Hepatocyte (in vitro differentiated cells): ENCODE results near the gene SPDYE2B. TPM values are rescaled to one million over a fixed set of nuclear protein-coding genes. Genes with fewer than 3 reads are reported as not detected.
"Not testable (repeated sequence)": the region's sequence is repeated elsewhere in the genome, so short reads cannot be mapped to it uniquely, and the experiment has no call there.

Source experiments
- DNase-seq: peaks from one replicate; pipeline ENCODE4 v3.0.0-alpha.2; 2016; ENCODE audit warnings: low spot score
- H2AFZ ChIP-seq: fragments of 200-600 bp; sonication (generic); 2 replicates; pipeline ENCODE4 v1.6.0; 2016; ENCODE audit warnings: antibody characterized with exemption, mild to moderate bottlenecking
- H3K27ac ChIP-seq: fragments of 200-600 bp; sonication (generic); 2 replicates; pipeline ENCODE4 v1.5.1; 2016; ENCODE audit warnings: mild to moderate bottlenecking
- H3K27me3 ChIP-seq: fragments of 200-600 bp; sonication (generic); 2 replicates; pipeline ENCODE4 v1.6.1; 2016
- H3K36me3 ChIP-seq: fragments of 200-600 bp; sonication (generic); replicated peaks from 2 replicates; pipeline ENCODE4 v1.5.1; 2016; ENCODE audit warnings: low read depth; ENCODE audit not compliant: insufficient read depth
- H3K4me1 ChIP-seq: fragments of 200-600 bp; sonication (generic); 2 replicates; pipeline ENCODE4 v1.5.1; 2016; ENCODE audit warnings: mild to moderate bottlenecking, moderate library complexity; ENCODE audit not compliant: insufficient read depth
- H3K4me2 ChIP-seq: fragments of 200-600 bp; sonication (generic); 2 replicates; pipeline ENCODE4 v1.6.0; 2016
- H3K4me3 ChIP-seq: fragments of 200-600 bp; sonication (generic); 2 replicates; pipeline ENCODE4 v1.5.1; 2016; ENCODE audit warnings: mild to moderate bottlenecking
- H3K79me2 ChIP-seq: fragments of 200-600 bp; sonication (generic); 2 replicates; pipeline ENCODE4 v1.6.0; 2017; ENCODE audit warnings: mild to moderate bottlenecking
- H3K9me2 ChIP-seq: fragments of 200-600 bp; sonication (generic); replicated peaks from 2 replicates; pipeline ENCODE4 v1.6.0; 2017; ENCODE audit warnings: mild to moderate bottlenecking; ENCODE audit not compliant: insufficient read depth
- H3K9me3 ChIP-seq: fragments of 200-600 bp; sonication (generic); 2 replicates; pipeline ENCODE4 v1.5.1; 2016; ENCODE audit warnings: low read depth, mild to moderate bottlenecking
- H4K20me1 ChIP-seq: fragments of 200-600 bp; sonication (generic); 2 replicates; pipeline ENCODE4 v1.6.0; 2016; ENCODE audit warnings: mild to moderate bottlenecking; ENCODE audit not compliant: insufficient read depth, poor library complexity, severe bottlenecking
- WGBS: methylation state at CpG from one replicate; pipeline ENCODE4 v1.1.6; 2016; ENCODE audit warnings: low lambda C conversion rate; ENCODE audit errors: missing lambda C conversion rate; 5-methylcytosine and 5-hydroxymethylcytosine counted together
- polyA plus RNA-seq: library from polyadenylated mRNA; unstranded; fragments of >200 nt; fragmentation: Nextera tagmentation; extraction: Ambion mirVana; gene quantifications from 2 replicates; pipeline ENCODE4 v1.2.1, GENCODE V29; 2016
- total RNA-seq: library from RNA; depleted of rRNA; stranded (reverse); fragments of >200 nt; gene quantifications from 2 replicates; pipeline ENCODE4 v1.2.3, GENCODE V29; 2014

SPDYE2B gene
- total and polyA plus RNA-seq, 2 experiments from 2014 or later: not detected

DNA sequence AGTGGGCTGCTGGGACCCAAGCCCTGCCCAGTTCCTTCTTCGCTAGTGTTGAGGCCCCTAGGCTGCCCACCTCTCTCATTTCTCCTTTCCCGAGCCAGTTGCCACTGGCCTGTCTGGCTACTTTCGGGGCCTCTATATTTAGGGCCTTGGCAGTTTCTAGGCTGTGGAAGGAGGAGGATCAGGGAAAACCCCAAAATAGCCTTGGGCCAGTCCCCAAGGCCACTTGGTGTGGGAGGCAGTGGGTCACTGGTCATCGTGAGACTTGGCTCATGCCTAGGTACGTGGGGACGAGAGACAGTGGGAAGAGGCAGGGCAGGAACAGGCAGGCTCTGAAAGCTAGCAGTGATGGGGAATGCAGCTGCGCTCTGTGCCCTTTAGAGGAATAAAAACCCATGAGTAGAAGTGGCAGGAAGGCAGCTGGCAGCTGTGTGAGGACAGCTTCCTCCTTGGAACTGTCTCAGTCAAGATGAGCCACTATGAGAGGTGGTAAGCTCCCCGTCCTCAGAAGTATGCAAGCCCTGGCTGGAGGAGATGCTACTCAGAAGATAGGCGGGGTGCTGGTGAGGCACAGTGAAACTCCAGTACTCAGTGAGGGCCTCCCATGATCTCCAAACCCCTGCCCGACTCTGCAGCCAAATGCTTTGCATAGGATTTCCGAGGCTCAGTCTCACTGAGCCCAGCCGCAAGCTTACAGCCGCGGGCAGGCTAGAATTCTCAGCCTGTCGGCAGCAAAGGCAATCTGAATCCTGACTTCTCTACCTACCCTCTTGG lies 36.4 kb upstream of the SPDYE2B start:
- H3K4me1 ChIP-seq, H3K79me2 ChIP-seq, H3K4me2 ChIP-seq, H2AFZ ChIP-seq, H3K27me3 ChIP-seq, H3K9me3 ChIP-seq, H3K36me3 ChIP-seq, H3K27ac ChIP-seq, H3K9me2 ChIP-seq, H3K4me3 ChIP-seq, H4K20me1 ChIP-seq, DNase-seq: not testable (repeated sequence)
- 90% methylated on average over 5 of the region's 15 CpGs for WGBS

DNA sequence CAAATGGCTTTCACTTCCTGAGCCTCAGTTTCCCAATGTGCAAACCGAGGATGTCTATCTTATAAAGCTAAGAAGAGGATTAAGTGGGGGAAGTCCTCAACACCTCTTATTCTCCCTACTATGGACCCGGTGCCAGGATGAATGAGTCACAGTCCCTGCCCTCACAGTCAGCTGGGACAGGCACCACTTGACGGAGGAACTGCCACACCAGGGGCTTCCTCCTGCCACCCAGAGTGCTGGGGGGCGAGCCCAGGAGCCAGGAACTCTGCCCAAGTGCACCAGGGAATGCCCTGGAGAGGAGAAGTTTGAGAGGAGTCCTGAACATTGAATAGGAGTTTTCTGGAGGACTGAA lies 35.8 kb upstream of the SPDYE2B start:
- no CpG with 5 or more reads among the region's 4 CpGs for WGBS
- H3K36me3 ChIP-seq, H3K79me2 ChIP-seq: not testable (repeated sequence)

DNA sequence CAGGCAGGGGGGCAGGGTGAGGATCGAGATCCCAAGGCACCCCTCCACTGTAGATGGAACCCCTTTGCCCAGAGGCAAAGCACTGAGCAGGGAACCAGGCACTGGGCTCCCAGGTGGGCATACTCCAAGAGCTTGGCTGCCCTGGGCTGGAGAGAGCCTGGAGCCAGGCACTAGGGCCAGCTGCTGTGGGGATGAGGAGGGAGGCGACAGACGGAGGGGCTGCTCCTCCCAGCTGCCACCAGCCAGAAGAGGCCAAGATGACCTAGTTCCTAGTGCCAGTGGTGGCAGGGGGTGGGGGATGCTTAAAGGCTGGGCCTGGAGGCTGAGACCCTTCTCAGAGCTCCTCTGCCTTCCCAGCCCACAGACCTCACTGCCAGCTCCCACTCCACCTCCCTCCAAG lies 35.2 kb upstream of the SPDYE2B start:
- not testable (repeated sequence) for H3K79me2 ChIP-seq, H3K4me3 ChIP-seq, H3K4me2 ChIP-seq, H3K4me1 ChIP-seq, DNase-seq, H4K20me1 ChIP-seq, H3K27ac ChIP-seq, H3K36me3 ChIP-seq, H3K9me3 ChIP-seq, H3K27me3 ChIP-seq, H3K9me2 ChIP-seq, H2AFZ ChIP-seq
- no CpG with 5 or more reads among the region's 3 CpGs for WGBS

More for the DNA sequence above, 35.8 kb upstream of the SPDYE2B start:
- not testable (repeated sequence) for H2AFZ ChIP-seq, H3K4me1 ChIP-seq, H3K9me2 ChIP-seq, H4K20me1 ChIP-seq, H3K27me3 ChIP-seq, H3K4me3 ChIP-seq, DNase-seq, H3K4me2 ChIP-seq, H3K27ac ChIP-seq, H3K9me3 ChIP-seq

DNA sequence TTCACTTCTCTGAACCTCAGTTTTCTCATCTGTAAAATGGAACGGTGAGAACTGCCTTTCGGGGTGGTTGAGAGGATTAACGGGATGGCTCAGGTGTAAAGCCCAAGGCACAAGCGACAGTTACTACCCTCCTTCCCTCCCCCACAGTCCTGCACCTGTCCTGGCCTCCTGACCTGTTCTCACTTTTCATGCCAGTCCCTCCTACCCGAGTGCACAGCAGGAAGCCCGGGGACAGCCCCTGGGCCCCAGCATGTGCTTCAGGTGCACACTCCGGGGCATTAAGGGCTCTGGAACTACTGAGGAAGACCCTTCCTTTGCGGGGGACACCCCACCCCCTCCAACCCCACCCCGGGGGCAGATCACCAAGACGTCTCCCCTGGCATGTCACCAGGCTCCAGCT lies 34.2 kb upstream of the SPDYE2B start:
- not testable (repeated sequence) for H3K36me3 ChIP-seq, DNase-seq, H3K9me3 ChIP-seq, H2AFZ ChIP-seq, H3K27me3 ChIP-seq, H3K27ac ChIP-seq, H3K4me1 ChIP-seq, H3K79me2 ChIP-seq, H3K4me3 ChIP-seq, H4K20me1 ChIP-seq, H3K4me2 ChIP-seq, H3K9me2 ChIP-seq
- no CpG with 5 or more reads among the region's 10 CpGs for WGBS

DNA sequence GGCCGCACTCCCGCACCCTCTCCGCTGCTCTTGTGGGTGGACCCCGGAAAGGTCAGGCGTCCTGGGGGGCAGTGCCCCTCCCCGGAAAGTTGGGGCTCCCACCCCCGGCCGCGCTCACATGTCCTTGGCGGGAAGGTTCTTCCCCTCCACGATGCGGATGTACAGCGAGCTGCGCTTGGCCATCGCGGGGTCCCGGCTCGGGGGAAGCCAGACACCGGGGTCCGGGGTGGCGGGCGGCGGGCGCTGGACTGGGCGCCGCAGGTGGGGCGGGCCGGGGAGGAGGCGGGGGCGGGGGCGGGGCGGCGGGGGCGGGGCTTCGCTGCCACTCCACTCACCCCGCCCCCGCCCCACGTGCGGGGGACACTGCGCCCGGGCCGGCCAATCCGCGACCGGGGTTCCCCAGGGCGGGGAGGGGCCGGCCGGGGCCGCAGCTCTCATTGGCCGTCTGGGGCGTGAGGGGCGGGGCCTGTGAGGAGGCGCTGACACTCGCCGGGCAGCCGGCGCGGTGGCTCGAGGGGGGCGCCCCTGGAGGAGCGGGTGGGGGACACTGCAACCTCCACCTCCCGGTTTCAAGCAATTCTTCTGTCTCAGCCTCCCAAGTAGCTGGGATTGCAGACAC lies 33.5 kb upstream of the SPDYE2B start, which contains the start of gene RASA4:
Gene RASA4 (minus strand): TSS at position 250 of the 619 bp plus-strand sequence. CDS start 67 bp downstream, at position 183.
- H3K4me3 ChIP-seq, H4K20me1 ChIP-seq, H3K27me3 ChIP-seq, H3K4me1 ChIP-seq, H3K79me2 ChIP-seq, H2AFZ ChIP-seq, H3K9me3 ChIP-seq, H3K36me3 ChIP-seq, H3K27ac ChIP-seq, H3K9me2 ChIP-seq: not testable (repeated sequence)
- peak; percentile 11 for DNase-seq
- WGBS: 0% methylated on average over 12 of the region's 62 CpGs
- peak within 1 kb of the TSS; percentile 73 for H3K4me2 ChIP-seq

DNA sequence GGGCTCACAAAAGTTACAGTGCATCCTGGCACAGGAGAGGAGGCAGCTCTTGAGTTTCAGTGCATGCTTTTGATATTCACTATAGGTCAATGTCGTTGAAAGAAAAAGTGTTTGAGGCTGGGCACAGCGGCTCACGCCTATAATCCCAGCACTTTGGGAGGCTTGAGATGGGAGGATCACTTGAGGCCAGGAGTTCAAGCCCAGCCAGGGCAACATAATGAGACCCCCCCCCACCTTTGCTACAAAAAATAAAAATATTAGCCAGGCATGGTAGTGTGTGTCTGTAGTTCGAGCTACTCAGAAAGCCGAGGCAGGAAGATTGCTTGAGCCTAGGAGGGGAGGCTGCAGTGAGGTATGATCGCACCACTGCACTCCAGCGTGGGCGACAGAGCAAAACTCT lies 32.0 kb upstream of the SPDYE2B start:
- H3K27me3 ChIP-seq, H3K27ac ChIP-seq, H3K4me3 ChIP-seq, H3K4me2 ChIP-seq, H4K20me1 ChIP-seq, H3K79me2 ChIP-seq, H3K36me3 ChIP-seq, H2AFZ ChIP-seq, H3K4me1 ChIP-seq, DNase-seq, H3K9me3 ChIP-seq, H3K9me2 ChIP-seq: not testable (repeated sequence)
- WGBS: 89% methylated on average over 3 of the region's 8 CpGs

DNA sequence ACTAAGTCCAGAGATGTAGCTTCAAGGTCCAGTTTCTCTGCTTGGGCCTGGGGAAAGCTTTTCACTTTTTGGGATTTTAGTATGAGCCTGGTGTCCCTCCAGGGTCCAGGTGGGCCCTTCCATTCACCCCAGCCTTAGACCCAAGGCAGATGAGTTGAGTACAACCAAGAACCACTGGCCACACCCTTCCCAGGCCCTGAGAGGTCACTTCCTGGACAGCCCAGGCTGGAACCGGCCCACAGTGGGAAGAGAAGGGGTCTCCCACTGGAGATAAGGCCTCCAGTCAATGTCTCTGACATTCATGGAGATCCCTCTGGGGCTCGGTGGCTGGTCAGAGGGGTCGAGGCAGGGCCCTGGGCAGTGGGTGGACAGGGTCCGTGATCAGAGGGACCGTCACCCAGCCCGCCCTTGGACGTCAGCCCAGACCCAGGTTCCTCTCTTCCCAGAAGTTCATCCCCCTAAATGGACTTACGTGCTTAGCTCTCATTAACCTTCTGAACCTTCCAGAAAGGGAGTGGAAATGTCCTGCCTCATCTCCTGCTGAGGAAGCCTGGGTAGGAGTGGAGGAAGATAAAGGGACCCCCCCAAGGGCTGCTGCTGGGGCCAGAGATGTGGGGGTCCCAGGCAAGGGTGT lies 22.7 kb upstream of the SPDYE2B start:
- not testable (repeated sequence) for DNase-seq, H3K4me3 ChIP-seq, H3K4me1 ChIP-seq, H3K79me2 ChIP-seq, H3K27ac ChIP-seq, H3K4me2 ChIP-seq, H4K20me1 ChIP-seq, H3K36me3 ChIP-seq, H3K27me3 ChIP-seq, H3K9me2 ChIP-seq, H2AFZ ChIP-seq, H3K9me3 ChIP-seq
- no CpG with 5 or more reads among the region's 8 CpGs for WGBS

DNA sequence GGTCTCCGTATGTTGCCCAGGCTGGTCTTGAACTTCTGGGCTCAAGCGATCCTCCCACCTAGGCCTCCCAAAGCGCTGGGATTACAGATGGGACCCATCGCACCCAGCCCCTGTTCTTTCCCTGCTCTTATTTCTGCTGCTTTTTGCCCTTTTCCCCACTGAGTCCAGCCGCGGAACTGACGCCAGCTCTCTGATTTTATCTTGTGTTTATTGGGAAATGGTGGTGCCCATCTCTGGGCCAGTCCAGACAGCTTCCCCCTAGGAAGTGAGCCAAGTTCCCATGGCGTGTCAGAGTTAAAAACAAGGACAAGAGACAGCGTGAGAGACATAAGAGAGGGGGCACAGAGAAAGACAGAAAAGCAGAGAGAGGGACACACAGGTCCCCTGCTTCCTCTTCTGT lies 19.5 kb upstream of the SPDYE2B start:
- not testable (repeated sequence) for H3K4me2 ChIP-seq, H3K9me3 ChIP-seq

DNA sequence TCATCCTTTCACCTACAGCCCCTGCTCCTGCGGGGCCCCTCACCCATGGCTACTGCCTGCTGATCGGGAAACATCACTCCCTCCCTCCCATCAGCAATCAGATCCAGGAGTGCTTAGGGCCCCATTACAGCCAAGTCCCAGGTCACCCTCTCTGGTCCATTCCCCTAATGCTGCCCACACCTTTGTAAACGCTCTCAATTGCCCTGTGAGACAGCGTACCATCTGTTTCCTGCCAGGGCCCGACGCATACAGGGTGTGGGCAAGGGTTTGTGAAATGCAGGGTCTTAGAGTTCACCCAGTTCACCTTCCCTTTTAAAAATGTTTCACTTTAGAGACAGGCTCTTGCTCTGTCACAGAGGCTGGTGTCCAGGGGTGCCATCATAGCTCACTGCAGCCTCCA lies 15.8 kb upstream of the SPDYE2B start:
- not testable (repeated sequence) for H3K27ac ChIP-seq, H3K79me2 ChIP-seq, H3K9me2 ChIP-seq, DNase-seq, H3K4me1 ChIP-seq, H3K9me3 ChIP-seq, H3K36me3 ChIP-seq, H4K20me1 ChIP-seq, H3K4me2 ChIP-seq, H2AFZ ChIP-seq, H3K27me3 ChIP-seq, H3K4me3 ChIP-seq
- WGBS: 96% methylated on average over 4 of the region's 6 CpGs

More for the DNA sequence above, 19.5 kb upstream of the SPDYE2B start:
- not testable (repeated sequence) for H3K79me2 ChIP-seq, H3K9me2 ChIP-seq, H3K36me3 ChIP-seq, H2AFZ ChIP-seq, H4K20me1 ChIP-seq, H3K27ac ChIP-seq, H3K27me3 ChIP-seq, DNase-seq, H3K4me3 ChIP-seq, H3K4me1 ChIP-seq
- 86% methylated on average over 8 of the region's 9 CpGs for WGBS
